HG03460 (cell line): Measurements from ENCODE around the gene ACOX3.
"Not testable (repeated sequence)": the region's sequence is repeated elsewhere in the genome, so short reads cannot be mapped to it uniquely, and the experiment has no call there.

ENCODE experiments used
- ATAC-seq: cut with Tn5 transposase; IDR thresholded peaks from one replicate; pipeline ENCODE4 v1.9.1; 2021; ENCODE audit not compliant: unreplicated experiment

The ACOX3 gene

GRCh38 chr4:8342651-8343261 lies 97.8 kb downstream of the ACOX3 start:
- ATAC-seq: no peak

DNA sequence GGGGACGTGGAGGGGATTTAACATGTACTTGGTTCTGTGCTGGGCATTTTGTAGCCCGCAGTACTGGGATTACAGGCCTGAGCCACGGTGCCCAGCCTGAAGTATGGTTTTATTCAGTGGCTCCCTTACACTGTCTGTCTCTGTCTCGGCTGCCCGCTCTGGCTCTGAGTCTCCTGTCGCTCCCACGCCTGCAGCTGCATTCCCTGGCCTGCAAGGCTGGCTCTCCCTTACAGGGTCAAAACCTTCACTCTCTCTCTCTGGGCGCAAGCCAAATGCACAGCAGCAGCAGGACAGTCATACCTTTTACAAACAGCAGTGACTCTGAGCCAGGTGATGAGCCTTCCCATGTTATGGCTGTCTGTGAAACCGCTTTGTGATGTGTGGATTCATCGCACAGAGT lies 98.8 kb downstream of the ACOX3 start:
- ATAC-seq: no peak

DNA sequence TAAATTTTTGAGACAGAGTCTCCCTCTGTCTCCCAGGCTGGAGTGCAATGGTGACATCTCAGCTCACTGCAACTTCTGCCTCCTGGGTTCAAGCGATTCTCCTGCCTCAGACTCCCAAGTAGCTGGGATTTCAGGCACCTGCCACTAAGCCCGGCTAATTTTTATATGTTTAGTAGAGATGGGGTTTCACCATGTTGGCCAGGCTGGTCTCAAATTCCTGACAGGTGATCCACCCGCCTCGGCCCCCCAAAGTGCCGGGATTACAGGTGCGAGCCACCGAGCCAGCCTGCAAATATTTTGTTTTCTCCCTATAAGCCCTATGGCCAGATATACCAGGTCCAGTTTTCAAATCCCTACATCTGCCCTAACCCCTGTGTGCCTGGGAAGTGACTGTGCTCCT lies 99.2 kb downstream of the ACOX3 start:
- ATAC-seq: not testable (repeated sequence)

DNA sequence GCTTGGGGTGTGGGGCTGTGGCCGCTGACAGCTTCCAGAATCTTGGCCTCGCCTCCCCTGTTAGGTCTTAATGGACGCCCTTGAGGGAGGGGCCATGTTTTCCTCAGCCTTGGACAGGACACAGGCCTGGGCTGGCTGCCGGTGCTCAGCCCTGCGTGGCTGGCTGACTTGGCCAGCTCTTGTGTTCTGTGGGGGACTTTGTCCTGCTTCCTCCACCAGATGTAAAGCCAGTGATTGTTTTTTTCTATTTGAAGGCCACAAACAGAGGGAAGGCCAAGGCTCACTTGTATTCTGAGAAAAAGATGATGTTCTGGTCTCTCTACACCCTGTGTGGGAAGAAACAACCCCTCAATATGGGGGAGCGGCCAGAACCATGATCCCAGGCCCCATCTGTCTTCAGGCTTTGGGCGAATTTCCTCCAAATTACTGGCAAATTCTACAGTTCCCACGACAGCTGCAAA lies 99.7 kb downstream of the ACOX3 start:
- no peak for ATAC-seq

GRCh38 chr4:8338351-8338961 lies 102.1 kb downstream of the ACOX3 start:
- ATAC-seq: no peak

DNA sequence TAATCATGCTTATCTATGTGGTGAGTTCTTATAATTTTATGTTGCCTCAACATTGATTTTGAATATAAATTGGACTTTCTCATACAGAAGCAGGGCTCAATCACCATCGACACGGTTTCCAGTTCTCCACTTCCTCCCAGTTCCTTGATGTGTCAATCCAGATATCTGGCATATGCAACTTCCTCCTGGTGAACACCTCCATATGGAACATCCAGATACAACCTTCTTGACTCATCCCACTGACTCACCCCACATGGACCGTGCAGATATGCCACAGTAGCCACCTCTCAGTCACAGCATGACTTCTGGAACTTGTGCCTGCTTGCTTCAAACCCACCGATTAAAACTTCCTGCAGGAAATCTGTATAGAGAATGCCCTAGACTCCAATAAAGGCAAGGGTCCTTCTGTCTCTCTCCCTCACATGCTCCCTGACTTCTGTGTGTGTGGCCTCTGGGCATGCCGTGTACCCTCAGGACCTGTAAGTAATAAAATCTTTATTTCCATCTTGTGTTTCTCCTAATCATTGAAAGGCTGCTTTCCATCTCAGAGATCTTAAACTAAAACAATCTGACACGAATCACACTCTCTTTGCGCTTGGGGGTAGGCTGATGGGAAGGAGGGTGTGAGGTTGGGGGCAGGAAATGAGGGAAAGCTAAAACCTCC lies 104.0 kb downstream of the ACOX3 start:
- ATAC-seq: no peak

GRCh38 chr4:8335848-8336247 lies 104.7 kb downstream of the ACOX3 start:
- no peak for ATAC-seq

GRCh38 chr4:8334786-8335460 lies 105.6 kb downstream of the ACOX3 start:
- no peak for ATAC-seq

- no peak for ATAC-seq
These were observed 106.6 kb downstream of the ACOX3 start for GRCh38 chr4:8333726-8334460.

- no peak for ATAC-seq
These were observed 107.6 kb downstream of the ACOX3 start for GRCh38 chr4:8332891-8333331.

DNA sequence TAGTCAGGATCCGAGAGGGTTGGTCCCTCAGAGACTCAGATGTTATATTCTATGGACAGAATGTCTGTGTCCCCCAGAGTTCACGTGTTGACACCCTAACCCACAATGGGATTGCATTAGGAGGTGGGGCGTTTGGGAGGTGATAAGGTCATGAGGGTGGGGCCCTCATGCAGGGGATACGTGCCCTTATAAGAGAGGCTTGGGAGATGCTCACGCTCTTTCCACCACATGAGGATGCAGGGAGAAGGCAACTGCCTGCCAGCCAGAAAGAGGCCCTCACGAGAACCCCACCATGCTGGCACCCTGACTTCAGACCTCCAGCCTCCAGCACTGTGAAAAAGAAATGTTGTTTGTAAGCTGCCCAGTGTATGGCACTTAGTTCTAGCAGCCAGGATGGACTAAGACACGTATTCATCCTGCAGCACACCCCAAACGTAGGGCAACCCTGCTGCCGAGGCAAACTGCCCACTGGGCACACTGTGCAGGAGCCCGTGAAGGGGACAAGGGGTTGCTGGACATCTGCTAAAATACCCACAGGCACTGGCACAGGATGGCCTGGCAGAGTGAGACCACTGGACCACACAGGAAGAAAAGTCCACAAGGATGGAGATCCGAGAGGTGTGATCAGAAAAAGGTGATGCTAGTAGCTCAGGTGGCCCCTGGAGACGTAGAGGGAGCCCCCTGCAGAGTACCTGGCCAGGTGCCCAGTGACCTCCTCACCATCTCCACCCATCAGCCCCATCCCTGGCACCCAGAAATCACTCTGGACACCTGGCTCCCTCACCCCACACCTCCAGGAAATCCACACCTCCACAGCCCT lies 108.3 kb downstream of the ACOX3 start:
- no peak for ATAC-seq

DNA sequence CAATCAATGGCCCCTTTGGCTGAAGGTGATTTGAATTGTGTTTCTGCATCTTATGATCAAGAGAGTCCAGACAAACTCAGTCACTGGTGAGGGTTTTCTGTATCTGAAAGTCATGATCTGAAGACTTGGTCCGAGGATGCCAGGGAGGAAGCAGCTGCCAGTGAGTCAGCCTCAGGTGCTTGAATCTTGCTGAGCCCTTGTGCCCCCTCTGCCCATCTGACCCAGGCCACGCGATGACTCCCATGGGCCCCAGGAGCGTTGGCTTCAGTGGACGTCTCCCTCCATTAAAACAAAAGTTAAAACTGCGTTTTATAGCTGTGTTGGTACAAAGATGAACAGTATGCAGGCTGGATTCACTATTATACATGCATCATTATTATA lies 109.0 kb downstream of the ACOX3 start:
- ATAC-seq: no peak

DNA sequence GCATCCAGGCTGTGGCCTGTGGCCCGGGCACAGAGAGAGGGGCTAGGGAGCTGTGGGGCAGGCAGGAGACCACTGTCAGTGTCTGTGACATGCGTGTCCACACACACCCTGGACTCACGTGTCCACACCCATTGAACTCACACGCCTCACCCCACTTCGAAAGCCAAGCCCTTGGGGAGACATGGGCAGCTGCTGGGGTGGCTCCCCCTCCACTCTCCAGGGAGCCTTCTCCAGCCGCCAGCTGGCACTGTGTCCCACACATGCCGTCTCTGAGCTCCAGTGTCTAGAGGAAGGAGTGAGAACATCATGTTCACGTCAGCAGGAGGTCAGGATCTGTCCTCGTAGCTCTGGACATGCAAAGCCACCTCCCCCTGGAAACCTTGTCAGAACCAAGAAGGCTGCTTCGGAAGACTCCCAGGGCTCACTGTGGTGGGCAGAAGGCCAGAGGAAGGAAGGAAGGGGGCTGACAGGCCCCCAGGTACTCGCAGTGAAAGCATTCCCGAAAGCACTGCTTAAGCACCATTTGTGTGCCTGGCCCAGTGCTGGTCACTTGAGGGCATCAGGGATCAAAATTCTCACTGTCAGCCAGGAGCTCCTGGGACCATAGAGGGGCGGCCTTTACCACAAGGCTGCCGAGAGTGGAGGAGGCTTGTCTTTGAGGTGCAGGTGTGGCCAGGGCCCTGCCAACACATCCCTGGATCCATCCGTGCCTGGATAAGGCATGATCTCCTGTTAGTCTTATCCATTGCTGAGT lies 109.5 kb downstream of the ACOX3 start:
- no peak for ATAC-seq

GRCh38 chr4:8329859-8330761 lies 110.4 kb downstream of the ACOX3 start:
- no peak for ATAC-seq

- no peak for ATAC-seq
These were observed 111.0 kb downstream of the ACOX3 start for GRCh38 chr4:8329560-8329858.

DNA sequence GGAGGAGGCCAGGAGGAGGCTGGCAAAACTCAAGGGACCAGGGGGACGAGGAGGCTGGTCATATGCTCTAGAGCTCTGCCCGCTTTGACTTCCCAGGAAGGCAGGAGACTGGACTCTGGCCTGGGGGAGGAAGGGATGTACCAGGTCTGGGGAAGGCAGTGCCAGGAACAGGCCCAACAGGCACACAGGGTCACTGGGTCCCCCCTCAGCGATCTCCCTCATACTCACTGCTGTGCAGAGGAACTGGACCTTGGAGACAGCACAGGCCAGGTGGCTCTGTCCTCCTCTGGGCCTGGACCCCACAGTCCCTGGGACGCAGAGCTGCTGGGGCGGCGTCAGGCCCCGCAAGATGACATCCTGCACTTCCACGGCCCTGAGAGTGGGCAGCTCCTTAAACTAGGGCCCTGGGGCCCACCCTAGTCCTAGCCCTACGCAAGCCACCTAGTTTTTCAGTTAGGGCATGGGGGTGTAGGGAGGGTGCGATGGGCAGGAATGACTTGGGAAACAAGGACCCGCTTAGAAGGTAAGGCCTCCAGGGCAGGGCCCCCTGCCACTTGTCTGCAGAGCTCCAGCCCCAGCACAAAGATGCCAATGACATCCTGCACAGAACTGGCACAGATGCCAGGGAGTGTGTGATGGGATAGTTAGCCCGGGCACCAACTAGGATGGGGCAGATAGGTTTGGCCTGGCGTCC lies 111.5 kb downstream of the ACOX3 start:
- ATAC-seq: no peak

DNA sequence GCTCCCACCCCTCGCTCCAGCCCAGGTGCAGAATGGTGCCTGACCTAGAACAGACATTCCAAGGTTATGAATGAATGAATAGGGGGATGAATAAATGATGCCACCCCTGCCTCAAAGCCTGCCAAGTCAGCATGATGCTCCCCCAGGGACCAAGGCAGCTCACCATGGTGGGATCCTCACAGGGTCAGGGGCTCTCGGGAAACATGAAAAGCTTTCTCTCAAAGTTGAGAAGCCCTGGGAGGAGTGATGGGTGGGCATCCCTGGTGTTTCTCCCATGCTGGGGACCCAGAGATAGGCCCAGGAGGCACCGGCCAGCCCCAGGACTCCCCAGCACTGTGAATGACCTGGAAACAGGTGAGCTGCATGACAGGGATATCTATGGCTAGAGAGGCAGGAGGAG lies 112.1 kb downstream of the ACOX3 start:
- no peak for ATAC-seq

DNA sequence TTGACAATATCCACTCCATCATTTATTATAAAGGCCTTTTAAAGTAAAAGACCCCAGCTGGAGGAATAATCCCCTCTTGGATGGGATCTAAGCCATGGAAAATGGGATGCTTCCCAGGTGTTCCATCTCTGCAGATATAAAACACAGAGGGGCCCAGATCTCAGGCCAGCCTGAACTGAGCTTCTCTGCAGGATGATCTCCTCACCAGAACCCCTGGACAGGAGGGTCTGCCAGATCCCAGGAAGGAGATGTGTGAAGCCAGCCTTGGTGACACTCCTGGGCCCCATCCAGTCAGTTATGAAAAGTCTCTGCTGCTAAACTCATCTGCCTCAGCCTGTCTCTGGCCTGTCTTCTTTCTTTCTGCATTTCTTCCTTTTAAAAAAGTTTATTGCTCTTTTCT lies 114.3 kb downstream of the ACOX3 start:
- no peak for ATAC-seq
